Ecto neural progenitor cell (in vitro differentiated cells): Measurements from ENCODE around the gene CTNNBL1.

Source experiments
- DNase-seq: peaks from one replicate; pipeline ENCODE4 v3.0.0-alpha.2; 2018; ENCODE audit warnings: low spot score

The CTNNBL1 gene

DNA sequence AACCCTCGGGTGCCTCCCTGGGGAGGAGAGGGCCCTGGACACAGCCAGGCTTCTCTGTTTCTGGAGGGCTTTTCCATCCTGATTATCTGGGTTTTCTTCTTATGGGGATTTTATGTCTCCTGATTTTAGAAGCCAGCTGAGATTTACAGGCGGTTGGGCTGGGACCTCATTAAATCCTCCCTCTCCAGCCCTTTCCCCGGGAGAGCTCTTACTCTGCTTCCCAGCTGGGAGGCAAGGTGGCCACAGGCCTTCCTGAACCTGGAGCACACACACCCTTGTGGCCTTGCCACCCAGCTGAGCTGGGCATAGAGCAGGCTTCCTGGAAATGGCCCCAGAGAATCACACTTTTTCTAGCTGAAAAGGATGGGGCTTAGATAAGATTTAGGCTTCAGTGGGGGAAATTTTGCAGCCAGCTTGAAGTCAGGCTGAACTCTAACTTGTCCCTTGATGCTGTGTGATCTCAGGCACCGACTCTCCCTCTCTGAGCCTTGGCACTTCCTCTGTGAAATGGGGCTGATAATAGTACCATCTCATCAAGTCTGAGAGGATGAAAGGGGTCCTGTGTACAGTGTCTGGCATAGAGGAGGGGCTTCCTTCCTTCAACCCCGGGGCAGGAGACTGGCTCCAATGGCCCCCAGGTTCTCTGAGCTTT is 225.7 kb downstream of the CTNNBL1 start:
- DNase-seq, result no peak

DNA sequence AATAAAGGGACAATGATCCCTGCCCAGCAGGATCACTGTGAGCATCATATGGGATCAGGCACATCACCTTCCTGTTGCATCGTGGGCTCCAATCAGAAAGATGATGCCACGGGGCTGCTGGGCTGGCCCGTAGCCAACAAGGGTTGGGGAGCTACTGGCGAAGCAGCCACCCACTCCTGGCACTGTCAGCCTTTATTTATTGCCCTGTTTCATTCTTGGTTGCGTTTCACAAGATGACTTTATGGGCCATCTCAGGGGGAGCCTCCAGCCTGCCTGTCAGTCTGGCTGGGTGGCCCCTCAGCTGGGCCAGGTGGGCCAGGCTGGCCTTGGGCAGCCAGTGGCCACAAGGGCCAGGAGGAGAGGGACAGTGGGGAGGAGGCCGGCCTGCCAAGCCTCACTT is 226.4 kb downstream of the CTNNBL1 start:
- DNase-seq, result no peak

DNA sequence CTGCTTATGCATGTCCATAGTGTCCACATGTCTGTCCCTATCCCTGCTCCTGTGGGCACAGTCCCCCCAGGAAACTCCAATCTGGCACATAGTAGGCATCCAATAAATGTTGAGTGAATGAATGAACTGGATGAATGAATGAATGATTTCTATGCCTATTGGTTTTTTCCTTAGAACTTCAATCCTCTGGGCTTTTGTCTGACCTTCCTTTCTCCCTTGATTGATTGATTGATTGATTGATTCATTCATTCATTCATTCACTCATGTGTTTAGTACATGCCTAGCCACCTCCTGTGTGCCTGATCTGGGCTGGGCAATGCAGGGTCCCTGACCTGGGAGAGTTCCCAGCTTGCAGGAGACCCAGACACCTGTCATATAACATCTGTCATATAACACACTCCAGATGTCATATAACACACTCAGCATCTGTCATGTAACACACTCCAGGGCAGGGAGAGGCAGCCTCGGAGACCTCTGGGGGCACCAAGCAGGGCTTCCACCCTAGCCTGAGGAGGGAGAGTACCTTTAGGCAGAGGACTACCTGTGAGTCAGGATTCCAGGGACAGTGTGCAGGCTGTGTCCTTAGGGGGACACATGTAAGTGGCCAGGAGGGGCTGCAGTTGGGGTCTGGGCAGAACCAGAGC is 227.0 kb downstream of the CTNNBL1 start:
- no peak for DNase-seq

DNA sequence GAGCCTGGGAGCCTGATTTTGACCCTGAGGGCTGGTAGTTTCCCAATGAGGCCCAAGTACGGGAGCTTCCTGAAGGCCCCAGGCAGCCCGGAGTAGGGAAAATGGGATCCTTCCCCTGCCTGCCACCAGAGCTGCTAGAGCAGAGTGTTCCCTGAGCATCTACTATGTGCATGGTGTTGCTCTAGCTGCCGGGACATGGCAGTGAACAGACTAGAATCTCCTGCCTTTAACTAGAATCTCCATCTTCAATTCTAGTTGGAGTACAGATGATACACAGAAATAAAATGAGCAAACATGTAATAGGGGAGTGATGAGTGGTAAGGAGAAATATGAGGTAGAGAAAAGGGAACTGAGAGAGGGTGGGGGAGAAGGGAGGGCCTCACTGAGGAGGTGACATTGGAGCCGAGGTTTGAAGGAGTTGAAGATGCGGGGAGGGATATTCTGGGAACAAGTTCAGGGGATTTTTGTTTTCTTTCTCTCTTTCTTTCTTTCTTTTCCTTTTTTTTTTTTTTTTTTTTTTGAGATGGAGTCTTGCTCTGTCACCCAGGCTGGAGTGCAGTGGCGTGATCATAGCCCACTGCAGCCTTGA is 227.6 kb downstream of the CTNNBL1 start:
- no peak for DNase-seq
